DND-41 (cell line): ENCODE data around the gene PAMR1.

Experiments used
- EZH2 ChIP-seq: IDR thresholded peaks from 3 replicates; pipeline ENCODE4 v1.6.1; 2012; ENCODE audit warnings: borderline replicate concordance, low read depth, mild to moderate bottlenecking, moderate library complexity, low read length, inconsistent platforms; ENCODE audit not compliant: severe bottlenecking
- TF ChIP-seq, protein P1 (sequence below): IDR thresholded peaks from 2 replicates; pipeline ENCODE4 v1.5.1; 2012; ENCODE audit warnings: borderline replicate concordance, low read length, moderate library complexity, mild to moderate bottlenecking; ENCODE audit not compliant: poor library complexity, severe bottlenecking; ENCODE audit errors: extremely low read depth

DNA sequence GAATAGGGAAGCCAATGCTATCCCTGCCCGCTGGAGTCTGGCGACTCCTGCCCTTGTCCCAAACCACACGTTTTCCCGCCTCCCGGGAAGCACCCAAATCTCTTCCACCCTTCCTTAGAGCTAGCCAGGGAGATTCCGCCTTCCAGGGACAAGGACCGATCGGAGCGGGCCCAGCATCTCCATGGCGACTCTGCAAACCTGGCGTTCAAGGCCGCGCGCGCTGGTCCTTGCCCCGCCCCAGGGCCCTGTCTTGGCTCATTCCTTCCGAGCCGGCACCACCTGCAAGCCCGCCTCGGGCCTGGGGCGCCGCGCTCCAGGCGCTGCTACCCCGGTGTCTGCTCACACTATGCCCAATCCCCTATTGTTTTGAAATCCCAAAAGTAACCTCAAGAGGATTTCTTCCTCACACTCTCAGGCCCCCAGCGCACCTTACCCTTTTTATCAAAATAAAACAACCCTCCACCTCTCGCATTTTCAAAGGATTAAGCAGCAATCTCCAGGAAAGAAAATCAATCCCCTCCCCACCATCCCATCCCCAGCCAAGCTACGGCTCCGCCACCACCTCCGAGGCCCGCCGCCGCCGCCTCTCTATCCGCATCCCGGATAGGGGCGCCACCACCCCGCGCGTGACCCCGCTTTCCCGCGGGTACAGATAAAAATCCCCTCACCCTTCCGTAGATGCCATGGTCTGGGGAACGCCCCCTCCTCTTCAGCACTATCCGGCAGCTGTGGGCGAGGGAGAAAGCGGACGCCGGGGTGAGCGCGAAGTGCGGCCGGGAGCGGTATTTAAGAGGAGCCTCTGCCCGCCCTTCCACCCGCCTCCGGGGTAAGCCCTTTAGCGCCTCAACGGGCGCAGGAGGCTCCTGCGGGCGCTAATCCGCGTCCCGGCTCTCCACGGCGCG, 106.9 kb downstream of the PAMR1 start:
- TF ChIP-seq, protein P1, sequence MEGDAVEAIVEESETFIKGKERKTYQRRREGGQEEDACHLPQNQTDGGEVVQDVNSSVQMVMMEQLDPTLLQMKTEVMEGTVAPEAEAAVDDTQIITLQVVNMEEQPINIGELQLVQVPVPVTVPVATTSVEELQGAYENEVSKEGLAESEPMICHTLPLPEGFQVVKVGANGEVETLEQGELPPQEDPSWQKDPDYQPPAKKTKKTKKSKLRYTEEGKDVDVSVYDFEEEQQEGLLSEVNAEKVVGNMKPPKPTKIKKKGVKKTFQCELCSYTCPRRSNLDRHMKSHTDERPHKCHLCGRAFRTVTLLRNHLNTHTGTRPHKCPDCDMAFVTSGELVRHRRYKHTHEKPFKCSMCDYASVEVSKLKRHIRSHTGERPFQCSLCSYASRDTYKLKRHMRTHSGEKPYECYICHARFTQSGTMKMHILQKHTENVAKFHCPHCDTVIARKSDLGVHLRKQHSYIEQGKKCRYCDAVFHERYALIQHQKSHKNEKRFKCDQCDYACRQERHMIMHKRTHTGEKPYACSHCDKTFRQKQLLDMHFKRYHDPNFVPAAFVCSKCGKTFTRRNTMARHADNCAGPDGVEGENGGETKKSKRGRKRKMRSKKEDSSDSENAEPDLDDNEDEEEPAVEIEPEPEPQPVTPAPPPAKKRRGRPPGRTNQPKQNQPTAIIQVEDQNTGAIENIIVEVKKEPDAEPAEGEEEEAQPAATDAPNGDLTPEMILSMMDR, result no peak
- TF ChIP-seq EZH2, result no peak
